ENCODE data around the gene CADPS.
A peak's percentile ranks its signal among the peaks of the same experiment; 100 is the strongest.

Gene CADPS

DNA sequence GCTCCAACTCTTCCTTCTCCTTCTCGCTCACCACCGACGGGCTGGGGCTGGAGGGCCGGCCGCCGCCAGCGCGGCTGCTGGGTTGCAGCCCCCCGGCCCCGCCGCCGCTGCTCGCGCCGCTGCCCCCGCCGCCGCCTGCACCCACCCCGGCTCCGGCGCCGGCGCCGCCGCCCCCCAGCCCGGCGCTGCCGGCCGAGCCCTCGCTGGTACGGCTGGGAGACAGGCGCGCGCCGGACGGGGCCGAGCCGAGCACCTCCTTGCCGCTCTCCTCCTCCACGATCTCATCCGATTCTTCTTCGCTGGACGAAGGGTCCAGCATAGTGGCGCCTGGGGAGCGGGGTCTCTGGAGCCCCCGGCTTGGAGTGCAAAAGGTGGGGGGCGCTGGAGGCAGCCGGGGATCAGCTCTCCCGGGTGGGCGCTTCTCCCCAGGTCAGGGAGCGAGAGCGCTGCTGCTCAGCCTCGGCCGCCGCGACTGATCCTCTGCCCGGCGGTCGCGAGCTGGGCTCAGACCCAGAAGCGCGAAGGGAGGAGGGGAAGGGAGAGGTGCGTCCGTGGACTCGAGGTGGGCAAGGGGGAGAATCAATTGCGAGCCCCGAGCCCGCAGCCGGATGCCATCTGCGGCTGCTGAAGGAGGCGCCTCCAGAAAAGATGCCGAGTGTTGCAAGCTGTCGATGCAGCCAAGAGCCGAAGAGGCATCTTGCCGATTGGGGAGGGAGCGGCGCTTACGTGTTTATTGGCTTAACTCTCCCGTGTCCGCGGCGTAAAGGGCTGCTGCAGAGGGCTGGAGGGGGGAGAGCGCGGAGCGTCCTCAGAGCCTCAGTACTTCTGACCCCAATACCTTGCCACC, at the start of gene CADPS:
CADPS (minus strand) TSS at position 706 of the 847 bp plus-strand sequence; CDS start at position 319, 387 bp downstream.
- no peak for DNase-seq

DNA sequence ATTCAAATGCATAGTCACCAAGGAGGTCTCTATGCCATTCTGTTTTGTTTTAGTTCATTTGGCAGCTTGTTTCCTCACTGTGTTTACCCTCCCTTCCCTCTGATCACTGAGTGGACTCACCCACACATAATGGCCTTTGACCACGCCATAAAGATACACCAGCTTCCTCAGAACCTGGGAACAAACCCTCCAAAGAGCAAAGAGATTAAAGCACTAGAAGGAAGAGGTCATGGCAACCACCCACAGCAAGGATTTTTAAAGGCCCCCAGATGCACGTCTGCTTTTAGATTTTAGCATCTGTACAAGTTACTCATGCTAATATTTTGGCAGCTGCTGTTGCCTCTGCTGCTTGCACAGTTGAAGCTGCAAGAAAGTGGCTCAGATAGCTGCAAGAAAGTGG, 47.9 kb upstream of the CADPS start:
- no peak for DNase-seq

DNA sequence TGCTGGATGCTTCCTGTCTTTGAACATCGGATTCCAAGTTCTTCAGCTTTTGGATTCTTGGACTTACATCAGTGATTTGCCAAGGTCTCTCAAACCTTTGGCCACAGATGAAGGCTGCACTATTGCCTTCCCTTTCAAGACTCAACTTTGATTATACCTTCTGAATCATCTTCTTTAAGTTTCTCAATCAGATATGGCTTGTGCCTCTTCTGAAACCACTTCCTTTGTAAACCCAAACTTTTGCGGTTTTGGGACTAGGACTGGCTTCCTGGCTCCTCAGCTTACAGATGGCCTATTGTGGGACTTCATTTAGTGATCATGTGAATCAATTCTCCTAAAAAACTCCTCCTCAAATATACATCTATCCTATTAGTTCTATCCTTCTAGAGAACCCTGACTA, 47.1 kb upstream of the CADPS start:
- DNase-seq = no peak

DNA sequence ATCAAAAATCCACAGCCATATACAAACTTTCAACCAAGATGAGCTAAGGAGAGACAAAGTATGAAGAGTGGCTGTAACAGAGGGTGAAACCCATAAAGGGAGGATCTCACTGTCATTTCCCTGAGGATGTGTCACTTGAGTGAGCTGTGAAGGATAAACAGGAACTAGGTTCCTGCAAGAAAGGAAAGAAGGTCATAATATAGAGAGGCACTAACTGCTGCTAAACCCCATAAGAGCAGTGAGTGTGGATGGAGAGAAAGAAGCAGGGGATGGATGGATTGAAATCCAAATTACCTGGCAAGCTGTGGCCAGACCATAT, 45.2 kb upstream of the CADPS start:
- no peak for DNase-seq

DNA sequence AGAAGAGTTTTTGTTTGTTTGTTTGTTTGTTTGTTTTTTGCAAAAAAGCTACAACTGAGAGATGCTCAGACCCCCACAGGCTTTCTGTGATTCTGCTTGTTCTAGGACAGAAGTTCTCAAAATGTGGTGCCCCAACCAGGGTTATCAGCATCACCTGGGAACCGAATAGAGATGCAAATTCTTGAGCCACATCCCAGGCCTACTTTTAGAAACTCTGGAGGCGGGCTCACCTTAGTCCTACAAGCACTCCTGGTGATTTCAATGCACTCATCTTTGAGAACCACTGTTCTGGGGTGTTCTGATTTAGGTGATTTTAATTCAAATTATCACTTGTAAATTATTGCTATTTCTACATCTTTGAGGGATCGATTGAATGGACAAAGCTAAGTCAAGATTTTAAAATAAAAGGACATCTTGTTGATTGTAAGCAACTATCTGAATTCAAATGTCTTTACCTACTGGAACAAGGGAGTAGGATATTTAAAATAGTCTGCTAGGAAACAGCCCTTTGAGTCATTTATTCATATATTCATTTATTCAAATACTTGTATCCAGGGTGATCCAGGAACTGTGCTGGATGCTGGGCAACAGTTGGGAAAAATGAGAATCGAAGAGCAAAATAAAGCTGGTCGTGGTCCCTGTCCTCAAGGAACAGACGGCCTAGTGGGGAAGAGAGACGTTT, 44.7 kb upstream of the CADPS start:
- DNase-seq = no peak

DNA sequence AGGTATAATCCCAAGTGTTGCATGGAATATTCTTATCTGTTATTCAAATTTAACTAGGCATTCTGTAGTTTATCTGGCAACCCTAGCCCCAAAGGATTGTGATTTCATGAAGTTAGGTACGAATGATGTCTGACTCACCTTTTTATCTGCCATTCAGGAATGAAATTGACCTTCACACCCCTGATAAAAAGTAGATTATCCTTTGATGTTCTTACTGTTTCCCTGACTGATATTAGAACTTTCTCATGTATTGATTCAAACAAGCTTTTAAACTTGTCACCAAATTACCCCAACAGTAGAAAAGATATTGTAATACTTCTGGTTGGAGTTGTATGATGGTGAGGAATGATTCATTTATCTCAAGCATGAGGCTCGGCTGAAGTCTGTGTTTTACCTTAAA, 43.6 kb upstream of the CADPS start:
- no peak for DNase-seq

DNA sequence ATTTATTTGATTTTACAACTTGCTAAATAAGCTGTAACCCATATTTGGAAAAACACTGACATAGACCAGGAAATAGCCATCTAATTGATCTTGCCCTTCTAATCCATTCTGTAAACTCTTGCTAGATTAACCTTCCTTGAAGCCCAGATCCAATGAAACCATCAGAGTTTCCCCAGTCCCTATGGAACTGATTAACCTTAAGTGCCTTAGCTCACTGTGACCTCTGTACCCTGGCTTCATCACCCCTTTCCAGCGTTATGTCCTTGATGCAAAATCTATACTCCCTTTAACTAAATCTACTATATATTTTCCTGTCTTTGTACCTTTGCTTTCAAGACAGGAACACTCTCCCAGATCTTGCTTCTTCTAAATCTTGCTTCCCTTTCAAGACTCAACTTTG, 42.9 kb upstream of the CADPS start:
- no peak for DNase-seq

DNA sequence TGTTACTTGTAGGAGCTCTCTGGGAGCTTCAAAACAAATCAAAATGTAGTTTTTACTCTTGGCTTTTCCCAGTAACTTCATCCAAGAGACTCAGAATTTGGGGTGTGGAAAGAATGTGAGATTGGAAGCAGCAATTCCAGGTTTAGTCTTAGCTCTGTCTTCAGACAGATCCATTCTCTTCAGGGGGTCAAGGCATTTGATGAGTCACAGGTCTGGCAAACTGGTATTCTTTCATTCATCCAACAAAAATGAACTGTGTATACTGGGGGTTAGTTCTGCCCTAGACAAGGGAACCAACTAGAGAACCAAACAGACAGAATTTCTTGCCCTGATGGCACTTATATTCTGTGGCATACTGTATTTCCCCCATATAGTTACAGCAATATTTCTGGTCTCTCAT, 36.3 kb upstream of the CADPS start:
- DNase-seq = no peak

DNA sequence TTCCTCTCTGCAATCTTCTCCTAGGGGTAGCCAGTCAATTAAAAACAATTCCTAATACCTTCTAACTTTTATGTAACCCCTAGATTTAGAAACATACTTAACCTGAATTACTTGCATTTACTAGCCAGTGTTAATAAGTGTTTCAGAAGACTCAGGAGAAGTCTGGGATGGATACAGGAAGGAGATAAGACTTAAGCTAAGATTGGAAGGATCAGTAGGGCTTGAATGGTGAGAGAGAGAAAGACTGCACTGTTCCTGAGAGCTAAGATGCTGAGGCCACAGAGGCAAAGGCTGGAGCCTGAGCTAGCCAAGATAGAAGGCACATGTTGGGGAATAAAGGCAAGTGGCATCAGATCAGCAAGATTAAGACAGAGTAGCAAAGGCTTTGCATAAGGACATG, 30.1 kb upstream of the CADPS start:
- no peak for DNase-seq

DNA sequence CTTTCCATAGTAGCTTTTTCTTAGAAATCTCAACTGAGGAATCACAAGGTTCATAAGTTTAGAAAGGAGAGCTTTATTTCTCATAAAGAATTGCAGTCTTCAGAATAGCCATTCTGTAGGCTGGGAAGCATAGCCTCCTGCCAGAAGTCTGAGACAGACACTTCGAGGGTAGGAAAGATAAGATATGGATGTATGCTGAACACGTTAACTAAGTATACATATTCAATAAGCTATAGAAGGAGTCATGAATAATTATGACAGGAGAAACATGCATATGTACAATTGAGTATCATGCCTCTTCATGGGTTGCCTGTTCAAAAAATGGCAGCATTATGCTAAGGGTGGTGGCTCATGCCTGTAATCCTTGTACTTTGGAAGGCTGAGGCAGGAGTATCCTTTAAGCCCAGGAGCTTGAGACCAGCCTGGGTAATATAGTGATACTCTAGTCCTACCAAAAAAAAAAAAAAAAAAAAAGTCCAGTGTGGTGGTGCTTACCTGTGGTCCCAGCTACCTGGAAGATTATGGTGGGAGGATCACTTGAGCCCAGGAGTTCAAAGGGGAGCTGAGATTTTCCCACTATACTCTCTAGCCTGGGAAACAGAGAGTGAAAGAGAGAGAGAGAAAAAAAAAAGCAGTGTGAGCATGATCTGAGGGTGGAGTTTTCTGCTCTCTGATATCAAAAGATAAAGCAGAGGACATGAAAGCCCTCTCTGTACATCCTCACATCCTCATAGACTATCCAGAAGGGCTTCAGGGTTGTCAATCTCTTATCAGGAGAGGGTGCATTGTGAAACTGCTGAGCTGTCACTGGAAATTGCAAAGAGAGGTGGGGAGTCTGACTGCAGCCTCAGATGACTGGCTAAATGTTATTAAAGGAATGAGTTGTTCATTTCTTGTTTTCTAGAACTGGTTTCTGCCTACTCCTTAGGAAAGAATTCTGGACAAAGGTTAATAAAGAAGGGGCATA, 23.6 kb upstream of the CADPS start:
- no peak for DNase-seq

DNA sequence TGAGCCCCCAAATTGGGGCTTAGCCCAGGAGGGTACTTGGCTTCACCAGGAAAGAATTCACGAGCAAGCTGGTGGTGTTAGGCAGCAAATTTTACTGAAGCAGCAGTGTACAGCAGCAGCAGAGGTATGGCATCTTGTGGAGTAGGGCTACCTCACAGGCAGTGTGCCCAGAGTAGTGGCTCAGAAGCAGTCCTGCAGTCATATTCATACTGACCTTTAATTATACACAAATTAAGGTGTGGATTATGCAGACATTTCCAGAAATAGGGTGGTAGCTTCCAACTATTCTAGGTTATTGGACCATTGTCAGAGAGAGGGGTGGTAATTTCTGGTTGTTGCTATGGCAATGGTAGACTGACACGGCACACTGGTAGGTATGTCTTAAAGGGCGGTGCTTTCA, 20.7 kb upstream of the CADPS start:
- DNase-seq = no peak

DNA sequence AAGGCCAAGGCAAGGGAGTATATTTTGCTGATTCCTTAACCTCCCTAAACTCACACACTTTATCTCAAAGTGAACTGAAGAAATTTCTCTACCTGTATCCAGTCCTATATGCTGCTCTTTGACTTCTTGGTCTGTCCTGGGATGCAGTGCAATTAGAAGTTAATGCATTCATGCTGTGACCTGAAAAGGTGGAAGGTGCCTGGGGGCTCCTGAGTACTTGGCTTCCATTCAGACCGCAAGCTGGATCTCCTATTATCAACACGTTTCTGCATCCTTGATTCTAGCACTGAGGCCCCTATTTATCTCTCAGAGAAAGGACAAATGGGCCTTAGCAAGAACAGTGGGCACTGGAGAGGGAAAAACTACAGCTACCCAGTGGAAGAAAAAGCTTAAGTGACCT, 17.7 kb upstream of the CADPS start:
- DNase-seq = no peak

DNA sequence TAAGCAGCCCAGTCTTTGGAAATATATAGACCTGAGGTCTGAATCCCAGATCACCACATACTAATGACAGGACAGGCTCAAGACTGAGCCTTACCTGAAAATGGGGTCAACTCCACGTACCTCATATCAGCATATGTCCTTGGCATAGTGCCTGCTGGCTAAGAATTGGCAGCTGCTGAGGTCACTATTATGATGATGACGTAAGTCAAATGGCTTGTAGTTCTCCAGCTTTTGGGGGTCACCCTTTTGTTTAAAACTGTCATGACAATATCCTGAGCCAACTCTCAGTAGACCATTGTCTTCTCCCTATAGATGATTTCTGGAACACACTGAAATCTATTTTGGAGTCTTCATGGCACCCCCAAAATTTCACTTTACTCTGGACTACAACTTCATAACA, 16.8 kb upstream of the CADPS start:
- DNase-seq = no peak

DNA sequence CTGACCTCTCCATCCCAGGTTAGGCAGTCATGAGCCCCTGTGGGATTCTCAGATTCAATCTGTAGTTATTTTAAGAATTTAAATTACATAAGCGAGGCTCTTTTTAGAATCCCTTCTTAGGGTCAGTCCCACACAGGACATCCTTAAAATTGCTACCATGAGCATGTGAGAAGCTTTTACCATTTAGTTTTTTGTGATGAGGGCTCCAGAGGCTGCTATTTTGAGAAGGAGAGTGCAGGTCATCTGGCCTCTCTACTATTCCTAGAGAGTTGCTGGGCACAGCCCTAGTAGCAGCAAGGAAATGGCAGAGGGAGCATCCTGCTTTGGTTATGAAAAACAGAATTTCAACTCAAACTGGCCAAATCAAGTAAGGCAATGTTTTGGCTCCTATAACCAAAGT, 13.6 kb upstream of the CADPS start:
- no peak for DNase-seq

DNA sequence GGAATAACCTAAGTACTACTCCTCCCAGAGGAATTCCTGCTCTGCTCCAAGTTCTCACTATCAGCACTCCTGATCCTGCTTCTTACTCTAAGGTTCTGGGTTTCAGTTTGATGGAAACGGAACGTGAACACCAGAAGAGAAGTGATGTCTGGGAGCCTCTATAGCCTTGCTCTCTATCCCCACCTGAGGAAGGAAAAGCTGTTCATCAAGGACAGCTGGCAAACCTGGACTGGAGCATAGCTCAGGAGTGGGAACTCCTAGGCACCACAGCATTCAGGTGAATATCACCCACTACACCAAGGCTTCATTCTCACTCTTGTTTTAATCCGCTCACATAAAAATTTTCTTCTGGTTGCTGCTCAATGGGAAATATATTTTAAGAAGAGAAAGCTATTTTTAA, 13.0 kb upstream of the CADPS start:
- no peak for DNase-seq

DNA sequence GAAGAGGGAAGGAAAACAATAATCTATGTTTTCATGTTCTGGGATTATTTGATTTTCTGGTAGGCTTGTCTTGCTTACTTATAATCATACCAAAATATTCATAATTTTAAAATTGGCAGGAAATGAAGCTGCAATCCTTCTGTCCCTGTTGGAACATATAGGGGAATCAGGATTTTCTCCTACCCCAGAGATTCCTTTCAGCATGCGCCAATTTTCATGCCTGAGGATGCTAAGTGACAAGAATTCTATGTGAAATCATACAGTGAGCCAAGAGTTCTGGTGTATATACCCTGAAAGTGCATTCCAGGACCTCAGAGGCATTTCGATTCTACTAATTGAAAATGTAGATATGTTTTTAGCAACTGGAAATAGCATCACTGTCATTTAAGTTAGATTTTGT, 9.9 kb upstream of the CADPS start:
- no peak for DNase-seq

DNA sequence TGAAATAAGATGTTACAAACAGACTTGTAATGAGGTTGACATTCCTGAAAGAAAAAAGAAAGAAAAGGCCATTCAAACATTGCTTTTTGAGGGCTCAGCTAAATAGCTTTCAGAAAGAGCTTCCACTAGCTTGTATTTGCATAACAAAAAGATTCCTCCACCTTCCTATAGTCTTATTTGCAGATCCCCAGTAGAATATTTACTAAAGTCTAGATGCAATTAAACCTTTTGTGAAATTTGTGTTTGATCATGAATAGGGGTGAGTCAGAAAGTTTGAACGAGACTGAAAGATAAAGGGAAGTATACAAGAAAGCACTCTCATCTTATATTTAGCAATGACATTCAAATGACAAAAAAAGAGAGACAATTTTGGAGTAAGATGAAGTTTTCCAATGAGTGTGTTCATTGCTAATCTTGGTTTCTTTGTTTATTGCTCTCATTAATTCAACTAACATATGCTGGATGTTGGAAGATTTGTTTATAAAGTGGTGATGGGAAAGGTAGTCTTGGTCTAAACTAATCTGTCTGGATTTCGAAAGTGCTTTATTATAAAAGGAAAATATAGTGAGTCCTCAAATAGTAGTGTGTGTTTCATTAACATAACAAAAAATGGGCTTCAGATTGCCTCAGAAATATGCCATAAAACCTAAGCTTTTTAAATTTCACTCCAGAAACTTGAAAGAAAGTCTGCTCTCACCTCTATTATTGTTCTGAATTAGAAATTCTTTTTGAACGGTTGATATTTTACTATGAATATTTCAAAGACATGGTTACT, 9.1 kb upstream of the CADPS start:
- no peak for DNase-seq

DNA sequence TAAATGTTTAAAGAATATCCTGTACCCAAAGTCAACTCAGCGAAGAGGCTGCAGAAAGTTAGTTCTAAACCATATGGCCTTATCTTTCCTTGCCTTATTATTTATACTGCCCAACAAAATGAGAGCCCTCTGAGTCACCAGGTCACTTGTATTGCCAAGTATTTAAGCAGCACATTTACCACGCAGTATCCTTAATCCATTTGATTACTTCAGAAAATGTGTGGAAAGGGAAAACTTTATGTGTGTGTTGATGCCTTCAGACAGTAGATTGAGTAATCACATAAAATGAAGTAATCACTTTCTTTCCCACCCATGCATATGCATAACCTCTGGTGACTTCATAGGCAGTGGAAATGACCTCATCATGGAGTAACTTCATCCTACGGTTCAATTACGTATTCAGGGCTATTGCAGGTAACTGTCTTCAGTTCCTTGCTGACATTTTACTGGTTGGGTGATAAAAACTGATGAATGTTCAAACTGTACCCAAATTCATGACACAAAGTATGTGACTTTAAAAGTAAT, 7.5 kb upstream of the CADPS start:
- DNase-seq = no peak

DNA sequence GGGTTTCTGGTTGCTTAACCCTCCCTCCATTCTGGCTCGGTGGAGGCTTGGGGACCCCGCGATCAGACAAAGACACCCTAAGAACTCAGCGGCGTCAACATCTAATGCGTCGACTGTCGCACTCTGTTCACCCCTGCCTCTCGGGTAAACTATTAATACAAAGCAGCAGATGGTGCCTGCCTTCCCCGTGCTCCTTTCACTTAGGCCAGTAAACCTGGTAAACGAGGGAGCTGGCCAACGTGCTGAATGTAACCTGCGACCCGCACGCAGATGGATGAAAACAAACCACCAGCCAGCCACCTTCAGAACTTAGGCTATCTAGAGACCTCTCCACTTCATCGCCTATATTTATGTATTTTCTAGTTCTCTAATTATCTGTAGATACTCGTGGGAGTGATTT, 848 bp upstream of the CADPS start:
- DNase-seq = peak; percentile 20

DNA sequence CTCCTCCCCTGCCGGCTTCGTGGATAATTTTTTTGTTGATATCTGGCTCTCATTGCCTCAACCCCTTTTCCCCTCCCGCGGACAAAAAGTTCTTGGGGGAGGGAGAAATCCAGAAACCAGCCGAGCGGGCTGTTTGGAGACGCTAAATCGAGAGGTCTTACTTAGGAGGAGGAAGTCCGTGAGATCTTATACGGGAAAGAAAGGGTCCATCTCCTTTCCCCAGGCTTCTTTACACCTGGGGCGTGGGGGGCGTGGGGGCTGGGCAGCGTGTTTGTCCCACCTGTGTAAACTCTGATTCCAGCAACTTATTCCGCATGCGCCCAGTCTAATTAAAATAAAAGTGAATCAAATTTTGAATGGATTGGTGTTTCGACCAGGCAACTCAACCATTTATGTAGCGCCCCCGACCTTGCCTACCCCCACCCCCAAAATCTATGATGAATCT, 364 bp upstream of the CADPS start:
- DNase-seq = no peak

DNA sequence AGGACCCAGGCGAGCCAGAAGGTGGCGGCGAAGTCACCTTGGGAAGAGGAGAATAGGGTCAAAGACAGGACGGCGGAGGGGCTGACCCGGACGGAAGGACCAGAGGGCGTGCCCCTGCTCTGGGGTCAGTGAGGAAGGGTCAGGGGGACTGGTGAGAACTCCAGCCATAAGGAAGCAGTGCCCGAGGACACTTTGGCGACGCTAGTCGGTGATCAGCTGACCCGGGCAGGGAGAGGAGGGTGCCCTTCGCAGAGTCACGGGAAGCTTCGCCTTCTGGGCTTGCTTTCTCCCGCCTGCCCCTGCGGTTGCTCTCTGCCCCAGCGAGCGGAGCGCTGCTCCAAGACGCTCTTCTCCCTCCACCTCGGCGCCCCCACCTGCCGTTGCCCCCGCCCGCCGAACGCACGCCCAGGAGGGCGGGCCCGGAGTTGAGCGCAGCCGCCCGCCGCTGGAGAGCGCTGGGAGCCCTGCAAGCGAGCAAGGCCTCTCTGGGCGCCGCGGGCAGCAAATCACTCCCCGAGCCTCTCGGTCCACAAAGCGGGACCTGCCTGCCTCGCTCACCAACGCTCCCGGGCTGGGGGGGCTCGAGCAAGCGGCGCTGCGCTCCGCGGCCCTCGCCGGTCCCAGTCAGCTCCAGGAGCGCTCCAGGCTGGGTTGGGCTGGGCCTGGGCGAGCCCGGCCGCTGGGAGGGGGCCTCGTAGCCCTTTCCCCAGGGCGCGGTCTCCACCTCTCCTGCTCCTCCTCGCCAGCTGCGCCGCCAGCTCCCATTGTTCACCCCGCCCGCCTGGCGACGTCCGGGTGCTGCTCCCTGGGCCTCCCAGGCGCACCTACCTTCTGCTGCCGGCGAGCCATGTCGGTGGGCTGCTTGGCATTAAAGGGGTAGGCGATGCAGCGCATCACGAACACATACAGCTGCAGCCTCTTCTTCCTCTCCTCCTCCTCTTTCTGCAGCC, 1.2 kb downstream of the CADPS start:
- no peak for DNase-seq

DNA sequence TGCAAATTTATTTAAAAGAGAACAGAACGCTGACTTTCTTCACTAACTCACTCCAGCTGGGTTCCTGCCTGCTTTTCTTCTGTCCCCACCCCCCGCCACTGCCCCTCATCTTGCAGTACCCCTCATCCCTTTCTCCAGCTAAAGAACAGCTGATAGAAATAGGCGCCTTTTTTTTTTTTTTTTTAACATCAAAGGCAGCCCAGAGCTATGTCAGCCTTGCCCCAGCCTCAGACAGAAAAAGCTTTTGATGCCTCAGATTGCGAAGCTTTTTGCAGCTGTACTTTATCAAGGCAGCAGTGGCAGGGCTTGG, 1.8 kb downstream of the CADPS start:
- no peak for DNase-seq
